ENCODE results near the gene SMG6. TPM values are rescaled to one million over a fixed set of nuclear protein-coding genes. Genes with fewer than 3 reads are reported as not detected.

Gene SMG6
- total RNA-seq, 6 experiments from 2014 or later: 7.4 to 10.4 (median 8.9) TPM

DNA sequence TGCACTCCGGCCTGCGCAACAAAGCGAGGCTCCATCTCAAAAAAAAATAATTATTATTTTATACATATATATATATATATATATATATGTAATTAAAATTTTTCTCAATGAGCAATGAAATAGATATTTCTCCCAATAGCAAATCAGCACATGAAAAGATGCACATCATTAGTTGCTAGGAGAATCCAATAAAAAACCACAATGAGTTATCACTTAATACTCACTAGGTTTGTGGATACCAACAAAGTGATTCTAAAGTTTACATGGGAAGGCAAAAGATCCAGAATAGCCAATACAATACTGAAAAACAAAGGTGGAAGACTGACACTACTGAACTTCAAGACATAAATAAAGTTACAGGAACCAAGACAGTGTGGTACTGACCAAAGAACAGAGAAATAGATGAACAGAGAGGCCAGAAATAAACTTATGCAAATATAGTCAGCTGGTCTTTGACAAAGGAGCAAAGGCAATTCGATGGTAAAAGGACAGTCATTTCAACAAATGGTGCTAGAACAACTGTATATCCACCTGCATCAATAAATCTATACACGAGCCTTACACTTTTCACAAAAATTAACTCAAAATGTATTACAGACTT, 13.6 kb downstream of the SMG6 start:
- Histone ChIP-seq H3K4me1 (no peaks in the 10 kb centered on the region), H3K27ac (no peak overlapping the region), H3K4me3 (no peak overlapping the region), H3K9me3 (no peaks in the 10 kb centered on the region), H3K27me3 (no peaks in the 10 kb centered on the region), H3K36me3 (peaks cover 0 to 45% (median 14%) of the 10 kb centered on the region in 4 donors)
- DNase-seq (no peak), ATAC-seq (no peak)
- TF ChIP-seq POLR2A (IDR thresholded peaks at IDR 0.05): no peak
- TF ChIP-seq, protein P1, sequence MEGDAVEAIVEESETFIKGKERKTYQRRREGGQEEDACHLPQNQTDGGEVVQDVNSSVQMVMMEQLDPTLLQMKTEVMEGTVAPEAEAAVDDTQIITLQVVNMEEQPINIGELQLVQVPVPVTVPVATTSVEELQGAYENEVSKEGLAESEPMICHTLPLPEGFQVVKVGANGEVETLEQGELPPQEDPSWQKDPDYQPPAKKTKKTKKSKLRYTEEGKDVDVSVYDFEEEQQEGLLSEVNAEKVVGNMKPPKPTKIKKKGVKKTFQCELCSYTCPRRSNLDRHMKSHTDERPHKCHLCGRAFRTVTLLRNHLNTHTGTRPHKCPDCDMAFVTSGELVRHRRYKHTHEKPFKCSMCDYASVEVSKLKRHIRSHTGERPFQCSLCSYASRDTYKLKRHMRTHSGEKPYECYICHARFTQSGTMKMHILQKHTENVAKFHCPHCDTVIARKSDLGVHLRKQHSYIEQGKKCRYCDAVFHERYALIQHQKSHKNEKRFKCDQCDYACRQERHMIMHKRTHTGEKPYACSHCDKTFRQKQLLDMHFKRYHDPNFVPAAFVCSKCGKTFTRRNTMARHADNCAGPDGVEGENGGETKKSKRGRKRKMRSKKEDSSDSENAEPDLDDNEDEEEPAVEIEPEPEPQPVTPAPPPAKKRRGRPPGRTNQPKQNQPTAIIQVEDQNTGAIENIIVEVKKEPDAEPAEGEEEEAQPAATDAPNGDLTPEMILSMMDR (IDR thresholded peaks at IDR 0.05): no peak
- 92% methylated on average over 5 of the region's 5 CpGs for WGBS (ENCODE audit: insufficient coverage, low coverage, low lambda C conversion rate, missing lambda C conversion rate)
- intact Hi-C loops (cut with DNase I): no loop called here

DNA sequence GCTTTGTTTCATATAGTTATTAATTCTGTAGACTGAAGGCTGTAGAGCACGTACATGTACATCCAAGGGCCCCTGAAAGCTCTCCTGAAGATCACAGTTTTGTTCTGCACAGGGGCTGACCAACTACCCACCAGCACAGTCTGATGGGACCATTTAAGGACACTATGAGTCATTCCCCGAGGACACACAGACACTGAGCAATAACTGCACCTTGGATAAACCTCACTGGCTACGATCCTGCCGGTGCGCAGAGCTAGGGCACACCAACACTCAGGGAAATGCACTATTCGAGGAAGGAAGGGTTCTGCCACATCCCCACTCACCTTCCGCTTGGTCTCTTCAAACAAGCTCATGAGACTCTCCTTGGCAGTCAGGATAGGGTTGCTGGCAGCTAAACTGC, 20.3 kb downstream of the SMG6 start:
- WGBS (ENCODE audit: insufficient coverage, low coverage, low lambda C conversion rate, missing lambda C conversion rate): 94% methylated on average over 2 of the region's 7 CpGs
- TF ChIP-seq, protein P1 (IDR thresholded peaks at IDR 0.05): no peak
- no peak for TF ChIP-seq POLR2A (IDR thresholded peaks at IDR 0.05)
- intact Hi-C loops (cut with DNase I): no loop called here

DNA sequence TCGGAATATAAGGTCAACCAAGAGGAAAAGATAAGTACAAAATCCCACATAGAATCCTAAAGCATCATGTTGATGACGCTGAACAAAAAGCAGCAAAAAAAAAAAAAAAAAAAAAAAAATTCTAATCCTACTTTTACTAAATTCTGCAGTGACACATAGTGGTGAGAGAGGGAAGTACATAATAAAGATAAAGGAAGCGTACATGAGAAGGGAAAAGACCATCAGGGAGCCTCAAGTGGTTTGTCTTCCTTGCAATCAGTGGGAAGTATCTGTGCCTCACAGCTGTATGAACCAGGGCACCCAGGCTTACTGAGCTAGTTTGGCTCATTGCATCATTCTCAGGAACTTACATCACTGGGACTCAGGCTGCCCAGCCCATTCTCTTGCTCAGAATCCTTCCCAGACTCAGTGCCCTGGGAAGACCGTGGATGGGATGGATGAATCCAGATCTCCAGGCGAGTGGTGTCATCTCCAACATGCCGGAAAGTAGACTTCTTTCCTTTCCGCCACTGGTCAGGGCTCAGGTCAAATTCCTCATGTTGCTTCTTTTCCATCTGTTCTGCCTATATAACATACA, 21.2 kb downstream of the SMG6 start:
- Histone ChIP-seq H3K27ac (no peak overlapping the region), H3K4me1 (no peaks in the 10 kb centered on the region), H3K4me3 (no peak overlapping the region), H3K27me3 (no peaks in the 10 kb centered on the region), H3K9me3 (no peaks in the 10 kb centered on the region), H3K36me3 (peaks cover 0 to 60% (median 16%) of the 10 kb centered on the region in 4 donors)
- 27% methylated on average over 4 of the region's 7 CpGs for WGBS (ENCODE audit: insufficient coverage, low coverage, low lambda C conversion rate, missing lambda C conversion rate)
- intact Hi-C loops (cut with DNase I): no loop called here
- no peak for DNase-seq
- TF ChIP-seq POLR2A (IDR thresholded peaks at IDR 0.05): no peak
- TF ChIP-seq, protein P1 (IDR thresholded peaks at IDR 0.05): peak; percentile 50 to 58 (median 56)
- peak; percentile 61 to 71 (median 62) for ATAC-seq

More for the DNA sequence above, 20.3 kb downstream of the SMG6 start:
- Histone ChIP-seq H3K4me3 (no peak overlapping the region), H3K27me3 (no peaks in the 10 kb centered on the region), H3K9me3 (no peaks in the 10 kb centered on the region), H3K4me1 (no peaks in the 10 kb centered on the region), H3K27ac (no peak overlapping the region), H3K36me3 (peaks cover 0 to 60% (median 16%) of the 10 kb centered on the region in 4 donors)
- DNase-seq (no peak), ATAC-seq (no peak)

DNA sequence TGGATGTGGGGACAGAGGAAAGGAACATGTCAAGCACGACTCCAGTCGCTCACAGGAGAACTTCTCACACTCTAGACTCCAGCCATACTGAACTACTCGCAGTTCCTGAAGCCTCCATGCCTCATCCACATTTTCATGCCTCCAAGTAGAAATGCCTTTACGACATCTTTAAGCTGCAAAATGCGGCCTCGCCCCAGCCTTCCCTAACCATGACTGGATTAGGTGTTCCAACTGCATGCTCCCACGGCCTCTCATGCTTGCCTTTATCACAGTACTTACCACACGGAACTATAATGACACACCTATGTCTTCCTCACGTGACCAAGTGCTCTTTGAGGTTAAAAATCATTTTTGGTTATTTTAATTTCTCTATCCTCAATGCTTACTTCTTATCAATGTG, 23.9 kb downstream of the SMG6 start:
- TF ChIP-seq, protein P1 (IDR thresholded peaks at IDR 0.05): no peak
- TF ChIP-seq POLR2A (IDR thresholded peaks at IDR 0.05): no peak
- peaks cover 0 to 56% (median 13%) of the 10 kb centered on the region in 4 donors for H3K36me3 ChIP-seq
- no peak for ATAC-seq
- no peaks in the 10 kb centered on the region for H3K4me1 ChIP-seq
- H3K27ac ChIP-seq: no peak overlapping the region
- intact Hi-C loops (cut with DNase I): no loop called here
- H3K9me3 ChIP-seq: no peaks in the 10 kb centered on the region
- H3K27me3 ChIP-seq: no peaks in the 10 kb centered on the region
- no peak for DNase-seq
- 95% methylated on average over 6 of the region's 9 CpGs for WGBS (ENCODE audit: insufficient coverage, low coverage, low lambda C conversion rate, missing lambda C conversion rate)
- H3K4me3 ChIP-seq: no peak overlapping the region
